Transverse colon (tissue), 3 donors: ENCODE results near the gene OR2T5.
"Not testable (repeated sequence)": the region's sequence is repeated elsewhere in the genome, so short reads cannot be mapped to it uniquely, and the experiment has no call there.

Experiments used
- CTCF ChIP-seq, 5 experiments: fragments of 200-600 bp in 3 of 5; fragments of 450-650 bp in 2 of 5; sonication (generic) in 3 of 5; IDR thresholded peaks; 1 replicate in 2 of 5; 2 replicates in 3 of 5; pipeline ENCODE4 v1.5.1; 2016 to 2017; ENCODE audit warnings: antibody characterized with exemption in 5 of 5, inconsistent platforms in 3 of 5, mild to moderate bottlenecking in 2 of 5, moderate library complexity in 1 of 5
- POLR2A ChIP-seq: fragments of 450-650 bp; IDR thresholded peaks from one replicate; pipeline ENCODE4 v1.6.1; 2016; ENCODE audit warnings: antibody characterized with exemption, mild to moderate bottlenecking, moderate library complexity

DNA sequence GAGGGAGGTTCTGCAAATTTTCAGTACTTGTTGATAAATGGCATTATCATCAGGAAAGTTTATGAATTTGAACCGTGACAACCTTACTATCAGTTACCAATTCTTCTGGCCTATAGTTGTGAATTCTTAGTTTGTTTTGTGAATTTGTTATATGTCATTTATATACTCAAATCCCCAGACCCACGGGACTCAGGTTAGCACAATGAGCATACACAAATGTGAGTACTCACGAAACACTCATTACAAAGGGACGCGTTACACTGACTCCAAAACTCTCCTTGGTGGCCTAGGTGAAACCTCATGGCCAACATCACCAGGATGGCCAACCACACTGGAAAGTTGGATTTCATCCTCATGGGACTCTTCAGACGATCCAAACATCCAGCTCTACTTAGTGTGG, at the start of gene OR2T5:
- TF ChIP-seq CTCF (IDR thresholded peaks at IDR 0.05); POLR2A: not testable (repeated sequence)
